OCI-LY7 (cell line): ENCODE measurements around the gene PPP6C. TPM values are rescaled to one million over a fixed set of nuclear protein-coding genes. Genes with fewer than 3 reads are reported as not detected.

Experiments used
- BruUV-seq: library from RNA; stranded (reverse); fragments of 400-500 nt; replicated peaks from 2 replicates; lab custom pipeline; 2021; lab: Mats Ljungman, UMichigan
- CTCF ChIA-PET: fragments of 300-600 bp; sonication (Branson Sonifier 250); formaldehyde crosslinking; loops from one replicate; lab custom pipeline; 2022; ENCODE audit warnings: antibody characterized with exemption; ENCODE audit not compliant: unreplicated experiment; lab: Charles Lee
- POLR2A ChIA-PET: fragments of 300-600 bp; sonication (Branson Sonifier 250); formaldehyde crosslinking; loops from one replicate; lab custom pipeline; 2022; ENCODE audit warnings: antibody characterized with exemption; lab: Charles Lee
- DNase-seq: peaks from one replicate; pipeline ENCODE4 v3.0.0-alpha.2; 2015; ENCODE audit warnings: low spot score
- H2AFZ ChIP-seq: fragments of 200-600 bp; sonication (generic), shearing (Covaris generic); 2 replicates; pipeline ENCODE4 v1.6.1; 2014; ENCODE audit warnings: mild to moderate bottlenecking, antibody characterized with exemption, low read length, moderate library complexity
- H3K27ac ChIP-seq: fragments of 200-600 bp; sonication (generic); 2 replicates; pipeline ENCODE4 v1.5.1; 2014; ENCODE audit warnings: mixed run types, low read depth, mild to moderate bottlenecking, moderate library complexity, low read length, inconsistent platforms; ENCODE audit not compliant: poor library complexity, severe bottlenecking
- H3K36me3 ChIP-seq: fragments of 200-600 bp; sonication (generic); 2 replicates; pipeline ENCODE4 v1.6.1; 2014; ENCODE audit warnings: mild to moderate bottlenecking, antibody characterized with exemption, low read length, moderate library complexity, mixed read lengths; ENCODE audit not compliant: insufficient read depth
- H3K4me1 ChIP-seq: fragments of 200-600 bp; sonication (generic); 2 replicates; pipeline ENCODE4 v1.5.1; 2014; ENCODE audit warnings: mild to moderate bottlenecking, low read length; ENCODE audit not compliant: insufficient read depth, poor library complexity, severe bottlenecking
- H3K4me2 ChIP-seq: fragments of 200-600 bp; sonication (generic); 2 replicates; pipeline ENCODE4 v1.6.1; 2014; ENCODE audit warnings: mild to moderate bottlenecking, low read length
- H3K4me3 ChIP-seq: fragments of 200-600 bp; sonication (generic); 2 replicates; pipeline ENCODE4 v1.5.1; 2014; ENCODE audit warnings: mild to moderate bottlenecking, low read depth, low read length; ENCODE audit not compliant: poor library complexity, severe bottlenecking
- H3K79me2 ChIP-seq: fragments of 200-600 bp; sonication (generic); 2 replicates; pipeline ENCODE4 v1.6.1; 2016; ENCODE audit warnings: low read depth, mild to moderate bottlenecking, low read length, moderate library complexity, mixed read lengths; ENCODE audit not compliant: insufficient read depth
- H3K9me2 ChIP-seq: fragments of 200-600 bp; sonication (generic); 2 replicates; pipeline ENCODE4 v1.6.1; 2016; ENCODE audit warnings: mild to moderate bottlenecking, low read length, mixed read lengths; ENCODE audit not compliant: insufficient read depth
- H3K9me3 ChIP-seq: fragments of 200-600 bp; sonication (generic); 2 replicates; pipeline ENCODE4 v1.6.1; 2014; ENCODE audit warnings: mild to moderate bottlenecking, mixed run types, low read length, mixed read lengths
- H4K20me1 ChIP-seq: fragments of 200-600 bp; sonication (generic); 2 replicates; pipeline ENCODE4 v1.6.1; 2014; ENCODE audit warnings: mild to moderate bottlenecking, antibody characterized with exemption, low read length, moderate library complexity, mixed read lengths; ENCODE audit not compliant: insufficient read depth
- EZH2phosphoT487 ChIP-seq: fragments of 200-600 bp; sonication (generic); IDR thresholded peaks from 2 replicates; pipeline ENCODE4 v1.6.1; 2018; ENCODE audit warnings: low read depth, borderline replicate concordance, mild to moderate bottlenecking, mixed run types, antibody characterized with exemption, low read length, moderate library complexity, mixed read lengths
- intact Hi-C: fragments of 100-400 bp; cut with micrococcal nuclease; formaldehyde crosslinking; loops from one replicate; pipeline ENCODE4 v1.10.0; 2022; ENCODE audit not compliant: unreplicated experiment
- total RNA-seq, 2 experiments: library from RNA; depleted of rRNA in 1 of 2; stranded (reverse); fragments of >200 nt in 1 of 2; shearing (Covaris generic) in 1 of 2; gene quantifications; 2 replicates each; pipeline ENCODE4 v1.2.3, GENCODE V29; 2014 to 2022
- TF ChIP-seq, protein P1 (sequence below): fragments of 200-600 bp; sonication (generic); conservative IDR thresholded peaks from 2 replicates; pipeline ENCODE4 v1.5.1; 2014; ENCODE audit warnings: mild to moderate bottlenecking, antibody characterized with exemption, low read length, moderate library complexity, mixed read lengths

PPP6C gene
- total RNA-seq, 2 experiments from 2014 or later, result 21.4 to 55.1 TPM

- Histone ChIP-seq H3K27ac (no peak overlapping the region), H3K79me2 (no peaks in the 10 kb centered on the region), H3K9me3 (no peaks in the 10 kb centered on the region), H3K9me2 (no peaks in the 10 kb centered on the region), H3K36me3 (peaks cover 78% of the 10 kb centered on the region), H2AFZ (no peak overlapping the region), H3K4me3 (no peak overlapping the region), H3K4me2 (no peak overlapping the region), H3K4me1 (no peaks in the 10 kb centered on the region), H4K20me1 (no peaks in the 10 kb centered on the region)
- no peak for DNase-seq
- POLR2A ChIA-PET, result interaction anchor here (1.0 kb wide), 1 partner anchor 12 kb away, joined by 3 read pairs; no protein-coding TSS in a partner anchor
- no peak for TF ChIP-seq EZH2phosphoT487
- TF ChIP-seq, protein P1, sequence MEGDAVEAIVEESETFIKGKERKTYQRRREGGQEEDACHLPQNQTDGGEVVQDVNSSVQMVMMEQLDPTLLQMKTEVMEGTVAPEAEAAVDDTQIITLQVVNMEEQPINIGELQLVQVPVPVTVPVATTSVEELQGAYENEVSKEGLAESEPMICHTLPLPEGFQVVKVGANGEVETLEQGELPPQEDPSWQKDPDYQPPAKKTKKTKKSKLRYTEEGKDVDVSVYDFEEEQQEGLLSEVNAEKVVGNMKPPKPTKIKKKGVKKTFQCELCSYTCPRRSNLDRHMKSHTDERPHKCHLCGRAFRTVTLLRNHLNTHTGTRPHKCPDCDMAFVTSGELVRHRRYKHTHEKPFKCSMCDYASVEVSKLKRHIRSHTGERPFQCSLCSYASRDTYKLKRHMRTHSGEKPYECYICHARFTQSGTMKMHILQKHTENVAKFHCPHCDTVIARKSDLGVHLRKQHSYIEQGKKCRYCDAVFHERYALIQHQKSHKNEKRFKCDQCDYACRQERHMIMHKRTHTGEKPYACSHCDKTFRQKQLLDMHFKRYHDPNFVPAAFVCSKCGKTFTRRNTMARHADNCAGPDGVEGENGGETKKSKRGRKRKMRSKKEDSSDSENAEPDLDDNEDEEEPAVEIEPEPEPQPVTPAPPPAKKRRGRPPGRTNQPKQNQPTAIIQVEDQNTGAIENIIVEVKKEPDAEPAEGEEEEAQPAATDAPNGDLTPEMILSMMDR, result no peak
- no TSS peak for BruUV-seq
- intact Hi-C loops, result no loop called here
- CTCF ChIA-PET, result no interaction called here
These were observed 35.8 kb downstream of the PPP6C start for GRCh38 chr9:125153712-125154367.

DNA sequence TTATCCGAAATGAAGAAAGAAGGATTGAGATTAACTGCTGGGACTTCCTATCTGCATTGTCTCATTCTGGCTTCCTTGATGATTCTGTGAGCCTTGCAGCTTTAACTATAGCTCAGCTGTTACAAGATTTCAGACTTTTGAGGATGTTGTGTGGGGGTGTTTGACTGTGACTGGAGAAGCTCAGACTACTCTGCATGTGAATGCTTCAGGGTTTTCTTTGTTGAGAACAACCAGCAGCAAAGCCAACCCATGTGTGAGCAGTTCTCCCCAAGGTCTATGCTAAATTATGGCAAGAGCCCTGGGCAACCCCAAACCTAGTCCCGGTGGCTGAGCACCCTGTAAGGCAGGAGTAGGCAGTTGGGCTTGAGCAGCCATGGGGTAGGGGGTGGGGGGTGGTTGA is 37.9 kb downstream of the PPP6C start:
- POLR2A ChIA-PET, result interaction anchor here (0.6 kb wide), 1 partner anchor 21 kb away, joined by 5 read pairs; no protein-coding TSS in a partner anchor
- BruUV-seq, result no TSS peak

More for the DNA sequence above, 37.9 kb downstream of the PPP6C start:
- H3K4me3 ChIP-seq, result no peak overlapping the region
- no peaks in the 10 kb centered on the region for H3K79me2 ChIP-seq
- H3K9me2 ChIP-seq, result no peaks in the 10 kb centered on the region
- H3K27ac ChIP-seq, result no peak overlapping the region
- CTCF ChIA-PET, result no interaction called here
- intact Hi-C loops, result no loop called here
- DNase-seq, result no peak
- H3K9me3 ChIP-seq, result no peaks in the 10 kb centered on the region
- H3K36me3 ChIP-seq, result peaks cover 68% of the 10 kb centered on the region
- H3K4me1 ChIP-seq, result no peaks in the 10 kb centered on the region
- TF ChIP-seq, protein P1, result no peak
- no peak for TF ChIP-seq EZH2phosphoT487
- H2AFZ ChIP-seq, result no peak overlapping the region
- H4K20me1 ChIP-seq, result peaks cover 4% of the 10 kb centered on the region; the same call in 1 of the 2 replicates
- H3K4me2 ChIP-seq, result no peak overlapping the region
